ENCODE results near the gene FAM20C. TPM values are rescaled to one million over a fixed set of nuclear protein-coding genes. Genes with fewer than 3 reads are reported as not detected.

The FAM20C gene
- total and polyA plus RNA-seq, 10 of the 15 experiments (the other 5 are each of a cell fraction or from before 2014, with no cell fraction given): 0.44 TPM; not detected in 9

DNA sequence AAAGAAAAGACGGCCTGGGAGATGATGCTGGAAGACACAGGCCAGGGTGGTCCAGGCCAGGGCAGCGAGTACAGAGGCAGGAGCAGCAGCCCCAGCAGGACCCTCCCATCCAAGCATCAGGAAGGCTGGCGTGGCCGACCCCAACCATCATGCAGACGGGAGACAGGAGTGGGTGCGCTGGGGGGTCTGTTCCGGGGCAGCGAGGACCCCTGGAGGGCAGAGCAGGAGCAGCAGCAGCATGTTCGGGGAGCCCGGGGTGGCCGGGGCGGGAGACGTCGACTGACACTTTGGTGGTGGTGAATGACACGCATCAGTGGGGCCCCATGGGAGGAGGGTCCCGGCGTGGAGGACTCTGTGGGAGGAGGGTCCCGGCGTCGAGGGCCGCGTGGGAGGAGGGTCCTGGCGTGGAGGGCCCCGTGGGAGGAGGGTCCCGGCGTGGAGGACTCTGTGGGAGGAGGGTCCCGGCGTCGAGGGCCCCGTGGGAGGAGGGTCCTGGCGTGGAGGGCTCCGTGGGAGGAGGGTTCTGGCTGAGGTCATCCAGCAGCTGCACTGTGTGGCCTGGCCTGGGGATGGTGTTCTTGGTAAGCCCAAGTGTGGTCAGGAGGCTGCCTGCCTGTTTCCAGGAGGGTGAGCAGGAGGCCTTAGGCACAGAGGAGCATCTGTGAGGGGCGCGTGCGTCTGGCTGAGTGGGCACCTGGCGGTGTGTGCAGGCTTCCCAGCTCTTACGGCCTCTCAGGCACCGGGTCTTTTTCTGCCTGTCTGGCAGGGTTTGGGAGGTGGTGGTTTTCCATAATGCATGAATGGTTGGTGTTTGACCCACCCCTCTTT is 38.9 kb downstream of the FAM20C start:
- TF ChIP-seq, protein P1, sequence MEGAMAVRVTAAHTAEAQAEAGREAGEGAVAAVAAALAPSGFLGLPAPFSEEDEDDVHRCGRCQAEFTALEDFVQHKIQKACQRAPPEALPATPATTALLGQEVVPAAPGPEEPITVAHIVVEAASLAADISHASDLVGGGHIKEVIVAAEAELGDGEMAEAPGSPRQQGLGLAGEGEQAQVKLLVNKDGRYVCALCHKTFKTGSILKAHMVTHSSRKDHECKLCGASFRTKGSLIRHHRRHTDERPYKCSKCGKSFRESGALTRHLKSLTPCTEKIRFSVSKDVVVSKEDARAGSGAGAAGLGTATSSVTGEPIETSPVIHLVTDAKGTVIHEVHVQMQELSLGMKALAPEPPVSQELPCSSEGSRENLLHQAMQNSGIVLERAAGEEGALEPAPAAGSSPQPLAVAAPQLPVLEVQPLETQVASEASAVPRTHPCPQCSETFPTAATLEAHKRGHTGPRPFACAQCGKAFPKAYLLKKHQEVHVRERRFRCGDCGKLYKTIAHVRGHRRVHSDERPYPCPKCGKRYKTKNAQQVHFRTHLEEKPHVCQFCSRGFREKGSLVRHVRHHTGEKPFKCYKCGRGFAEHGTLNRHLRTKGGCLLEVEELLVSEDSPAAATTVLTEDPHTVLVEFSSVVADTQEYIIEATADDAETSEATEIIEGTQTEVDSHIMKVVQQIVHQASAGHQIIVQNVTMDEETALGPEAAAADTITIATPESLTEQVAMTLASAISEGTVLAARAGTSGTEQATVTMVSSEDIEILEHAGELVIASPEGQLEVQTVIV (IDR thresholded peaks at IDR 0.05; ENCODE audit: borderline replicate concordance, partially characterized antibody): no peak
- TF ChIP-seq TCF12 (IDR thresholded peaks at IDR 0.05; ENCODE audit: low read depth, low read length) (no peak), MYB (IDR thresholded peaks at IDR 0.05; ENCODE audit: borderline replicate concordance, low read depth, low read length) (no peak), ZZZ3 (IDR thresholded peaks at IDR 0.05; ENCODE audit: control insufficient read depth, insufficient read length, low read depth) (no peak), SMC3 (IDR thresholded peaks at IDR 0.05; ENCODE audit: borderline replicate concordance, low read length) (no peak), IKZF2 (IDR thresholded peaks at IDR 0.05) (no peak), ATF7 (IDR thresholded peaks at IDR 0.05; ENCODE audit: low read depth) (no peak), ZNF207 (IDR thresholded peaks at IDR 0.05; ENCODE audit: borderline replicate concordance) (no peak), STAT3 (IDR thresholded peaks at IDR 0.05; ENCODE audit: low read depth, low read length) (no peak), NRF1 (conservative IDR thresholded peaks at IDR 0.05; ENCODE audit: low read depth, low read length) (no peak), MEF2A (IDR thresholded peaks at IDR 0.05; ENCODE audit: insufficient read depth, low read depth, low read length) (no peak)
- no peaks in the 10 kb centered on the region for H3K4me1 ChIP-seq (ENCODE audit: control insufficient read depth, insufficient read depth, low read length)
- H3K27ac ChIP-seq (ENCODE audit: control insufficient read depth, insufficient read depth): no peak overlapping the region
- ChIA-PET RAD21 (ENCODE audit: unreplicated experiment) (no interaction called here), SMC1A (ENCODE audit: uncharacterized antibody, unreplicated experiment) (interaction anchor here (0.6 kb wide), 1 partner anchor 1414 kb away, joined by 3 read pairs; no protein-coding TSS in a partner anchor), POLR2A (no interaction called here), CTCF (no interaction called here)
- DNase-seq (ENCODE audit: low read depth, low spot score) (no peak), FAIRE-seq (no peak), ATAC-seq (no peak)
- no peaks in the 10 kb centered on the region for H3K36me3 ChIP-seq (ENCODE audit: control insufficient read depth in 2 of 2, insufficient read depth in 2 of 2, low read length in 1 of 2)
- H3K9ac ChIP-seq (ENCODE audit: control insufficient read depth, insufficient read depth, low read length): no peak overlapping the region
- H3K9me3 ChIP-seq (replicated peaks; ENCODE audit: control insufficient read depth, insufficient read depth, low read length): no peaks in the 10 kb centered on the region; the same call in 2 of the 3 replicates
- no peaks in the 10 kb centered on the region for H3K79me2 ChIP-seq (ENCODE audit: control insufficient read depth, insufficient read depth, low read length)
- 66% methylated on average over 30 of the region's 38 CpGs for WGBS (ENCODE audit: insufficient coverage, insufficient replicate concordance, low lambda C conversion rate, missing lambda C conversion rate)
- in situ Hi-C loops (cut with MboI): no loop called here
- BruUV-seq (replicated peaks): no TSS peak
- intact Hi-C loops (cut with micrococcal nuclease; ENCODE audit: unreplicated experiment): no loop called here
- no peak overlapping the region for H2AFZ ChIP-seq (ENCODE audit: control insufficient read depth, low read depth, low read length)
- no peaks in the 10 kb centered on the region for H3K27me3 ChIP-seq (replicated peaks in 1 of 2; ENCODE audit: control insufficient read depth in 2 of 2, insufficient read depth in 2 of 2, low read length in 1 of 2)
- no peaks in the 10 kb centered on the region for H4K20me1 ChIP-seq (ENCODE audit: control insufficient read depth, insufficient read depth)
- H3K4me2 ChIP-seq (ENCODE audit: control insufficient read depth, insufficient read depth): no peak overlapping the region
- no peak overlapping the region for H3K4me3 ChIP-seq
